Measurements from ENCODE around the gene MYO1C.

DNA sequence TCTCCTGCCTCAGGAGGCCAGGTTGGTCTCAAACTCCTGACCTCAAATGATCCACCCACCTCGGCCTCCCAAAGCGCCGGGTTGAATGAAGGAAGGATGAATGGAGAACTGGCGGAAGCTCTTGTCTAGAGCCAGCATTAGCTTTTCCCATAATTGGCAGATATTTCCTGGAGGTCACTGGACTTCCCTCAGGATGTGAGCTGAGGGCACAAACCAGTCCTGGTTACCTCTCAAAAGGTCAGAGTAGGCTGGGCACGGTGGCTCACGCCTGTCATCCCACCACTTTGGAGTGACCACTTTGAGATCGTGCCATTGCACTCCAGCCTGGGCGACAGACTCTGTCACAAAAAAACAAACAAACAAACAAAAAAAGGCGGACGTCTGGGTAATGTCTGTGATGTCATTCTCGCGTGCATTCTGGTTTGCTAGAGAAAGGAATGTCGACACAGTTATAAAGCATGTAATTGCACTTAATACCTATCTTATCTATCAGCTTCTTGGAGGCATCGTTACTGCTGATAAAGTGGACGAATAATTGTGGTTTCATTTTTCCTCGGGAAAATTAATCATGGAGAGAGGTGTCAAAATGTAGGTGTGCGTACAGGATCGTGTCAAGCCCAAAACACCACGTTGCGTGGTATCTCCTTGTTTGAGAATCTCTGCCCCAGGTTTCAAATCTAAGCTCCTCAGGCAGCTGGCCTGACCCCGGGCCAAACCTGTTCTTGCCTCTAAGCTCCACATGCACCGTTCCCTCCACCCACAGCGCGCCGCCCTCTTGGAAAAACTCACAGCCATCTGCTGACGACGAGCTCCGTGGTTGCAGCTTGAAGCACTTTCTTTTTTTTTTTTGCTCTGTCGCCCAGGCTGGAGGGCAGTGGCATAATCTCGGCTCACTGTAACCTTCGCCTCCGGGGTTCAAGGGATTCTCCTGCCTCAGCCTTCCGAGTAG lies 30.0 kb downstream of the MYO1C start:
- TF ChIP-seq, protein P1, sequence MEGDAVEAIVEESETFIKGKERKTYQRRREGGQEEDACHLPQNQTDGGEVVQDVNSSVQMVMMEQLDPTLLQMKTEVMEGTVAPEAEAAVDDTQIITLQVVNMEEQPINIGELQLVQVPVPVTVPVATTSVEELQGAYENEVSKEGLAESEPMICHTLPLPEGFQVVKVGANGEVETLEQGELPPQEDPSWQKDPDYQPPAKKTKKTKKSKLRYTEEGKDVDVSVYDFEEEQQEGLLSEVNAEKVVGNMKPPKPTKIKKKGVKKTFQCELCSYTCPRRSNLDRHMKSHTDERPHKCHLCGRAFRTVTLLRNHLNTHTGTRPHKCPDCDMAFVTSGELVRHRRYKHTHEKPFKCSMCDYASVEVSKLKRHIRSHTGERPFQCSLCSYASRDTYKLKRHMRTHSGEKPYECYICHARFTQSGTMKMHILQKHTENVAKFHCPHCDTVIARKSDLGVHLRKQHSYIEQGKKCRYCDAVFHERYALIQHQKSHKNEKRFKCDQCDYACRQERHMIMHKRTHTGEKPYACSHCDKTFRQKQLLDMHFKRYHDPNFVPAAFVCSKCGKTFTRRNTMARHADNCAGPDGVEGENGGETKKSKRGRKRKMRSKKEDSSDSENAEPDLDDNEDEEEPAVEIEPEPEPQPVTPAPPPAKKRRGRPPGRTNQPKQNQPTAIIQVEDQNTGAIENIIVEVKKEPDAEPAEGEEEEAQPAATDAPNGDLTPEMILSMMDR (IDR thresholded peaks at IDR 0.05): no peak
- TF ChIP-seq ZNF396 (CRISPR knock-in tag; IDR thresholded peaks at IDR 0.05; ENCODE audit: borderline replicate concordance) (no peak), OVOL2 (CRISPR knock-in tag; IDR thresholded peaks at IDR 0.05; ENCODE audit: borderline replicate concordance) (no peak)

Data from WTC11 (cell line).